ENCODE measurements around the gene ZBTB7C. TPM values are rescaled to one million over a fixed set of nuclear protein-coding genes. Genes with fewer than 3 reads are reported as not detected.

The ZBTB7C gene
- total and polyA plus RNA-seq, 10 of the 15 experiments (the other 5 are each of a cell fraction or from before 2014, with no cell fraction given): under 0.01 to 0.08 (median 0.01) TPM; not detected in 7

DNA sequence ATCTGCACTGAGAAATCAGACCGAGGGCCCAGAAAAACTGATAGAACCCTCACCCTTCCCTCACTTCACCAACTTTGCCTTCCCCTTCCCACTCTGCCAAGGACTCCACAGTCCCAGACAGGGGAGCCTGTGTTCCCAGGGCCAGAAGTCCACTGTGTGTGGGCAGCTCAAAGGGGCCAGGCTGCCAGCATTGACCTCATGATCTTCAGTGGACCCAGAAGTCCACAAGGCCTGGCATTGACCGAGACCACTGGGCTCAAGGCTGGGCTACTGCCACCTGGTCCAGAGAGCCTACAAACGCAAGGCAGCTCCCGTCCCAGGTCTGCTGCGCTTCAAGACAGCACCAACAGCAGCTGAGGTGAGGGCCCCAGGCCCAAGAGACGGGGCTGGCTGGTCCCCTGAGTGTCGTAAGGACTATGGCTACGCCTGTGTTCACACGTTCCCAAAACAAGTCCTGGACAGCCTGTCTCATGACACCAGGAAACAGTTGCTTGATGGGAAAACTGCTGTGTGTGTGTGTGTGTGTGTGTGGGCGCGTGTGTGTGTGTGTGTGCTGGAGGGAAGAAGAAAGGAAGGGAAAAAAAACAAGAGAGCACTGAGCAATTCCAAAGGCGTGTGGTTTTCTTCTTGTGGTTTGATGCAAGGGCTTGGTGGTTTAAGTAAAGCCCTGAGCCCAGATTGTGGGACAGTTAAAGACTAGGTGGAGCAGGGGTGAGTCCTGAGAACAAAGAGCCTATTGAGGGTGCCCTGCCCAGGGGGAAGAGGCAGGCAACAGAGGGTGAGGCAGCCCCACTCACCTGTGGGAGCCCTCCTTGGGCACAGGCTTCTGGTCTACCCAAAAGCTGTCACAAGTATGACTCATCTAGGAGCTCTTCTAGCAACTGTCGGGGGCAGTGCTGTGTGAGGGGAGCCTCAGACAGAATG is 46.6 kb upstream of the ZBTB7C start:
- H3K4me2 ChIP-seq (ENCODE audit: control insufficient read depth, insufficient read depth): no peak overlapping the region
- no peak for TF ChIP-seq HDAC2 (IDR thresholded peaks at IDR 0.05)
- TF ChIP-seq RUNX3 (IDR thresholded peaks at IDR 0.05; ENCODE audit: low read length): peak; percentile 17; the same call in 1 of the 2 replicates
- TF ChIP-seq, protein P1, sequence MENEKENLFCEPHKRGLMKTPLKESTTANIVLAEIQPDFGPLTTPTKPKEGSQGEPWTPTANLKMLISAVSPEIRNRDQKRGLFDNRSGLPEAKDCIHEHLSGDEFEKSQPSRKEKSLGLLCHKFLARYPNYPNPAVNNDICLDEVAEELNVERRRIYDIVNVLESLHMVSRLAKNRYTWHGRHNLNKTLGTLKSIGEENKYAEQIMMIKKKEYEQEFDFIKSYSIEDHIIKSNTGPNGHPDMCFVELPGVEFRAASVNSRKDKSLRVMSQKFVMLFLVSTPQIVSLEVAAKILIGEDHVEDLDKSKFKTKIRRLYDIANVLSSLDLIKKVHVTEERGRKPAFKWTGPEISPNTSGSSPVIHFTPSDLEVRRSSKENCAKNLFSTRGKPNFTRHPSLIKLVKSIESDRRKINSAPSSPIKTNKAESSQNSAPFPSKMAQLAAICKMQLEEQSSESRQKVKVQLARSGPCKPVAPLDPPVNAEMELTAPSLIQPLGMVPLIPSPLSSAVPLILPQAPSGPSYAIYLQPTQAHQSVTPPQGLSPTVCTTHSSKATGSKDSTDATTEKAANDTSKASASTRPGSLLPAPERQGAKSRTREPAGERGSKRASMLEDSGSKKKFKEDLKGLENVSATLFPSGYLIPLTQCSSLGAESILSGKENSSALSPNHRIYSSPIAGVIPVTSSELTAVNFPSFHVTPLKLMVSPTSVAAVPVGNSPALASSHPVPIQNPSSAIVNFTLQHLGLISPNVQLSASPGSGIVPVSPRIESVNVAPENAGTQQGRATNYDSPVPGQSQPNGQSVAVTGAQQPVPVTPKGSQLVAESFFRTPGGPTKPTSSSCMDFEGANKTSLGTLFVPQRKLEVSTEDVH (IDR thresholded peaks at IDR 0.05; ENCODE audit: low read depth, partially characterized antibody): no peak
- H3K27me3 ChIP-seq (replicated peaks in 1 of 2; ENCODE audit: control insufficient read depth in 2 of 2, insufficient read depth in 2 of 2, low read length in 1 of 2): peaks cover 0 to 2% of the 10 kb centered on the region in 2 experiments; a peak in 1 of 4 replicates
- in situ Hi-C loops (cut with MboI): no loop called here
- DNase-seq (ENCODE audit: low read depth, low spot score) (no peak), FAIRE-seq (no peak), ATAC-seq (peak; percentile 41)
- no peaks in the 10 kb centered on the region for H3K9me3 ChIP-seq (replicated peaks; ENCODE audit: control insufficient read depth, insufficient read depth, low read length)
- ChIA-PET POLR2A (no interaction called here), RAD21 (ENCODE audit: unreplicated experiment) (no interaction called here), CTCF (interaction anchor here (1.0 to 1.9 kb wide), 5 partner anchors 9 to 20 kb away, joined by 3 to 6 read pairs (median 4); no protein-coding TSS in a partner anchor), SMC1A (ENCODE audit: uncharacterized antibody, unreplicated experiment) (no interaction called here)
- H3K4me3 ChIP-seq: no peak overlapping the region
- H3K79me2 ChIP-seq (ENCODE audit: control insufficient read depth, insufficient read depth, low read length): no peaks in the 10 kb centered on the region
- H2AFZ ChIP-seq (ENCODE audit: control insufficient read depth, low read depth, low read length): no peak overlapping the region
- no peaks in the 10 kb centered on the region for H3K4me1 ChIP-seq (ENCODE audit: control insufficient read depth, insufficient read depth, low read length)
- no peaks in the 10 kb centered on the region; the same call in 1 of the 2 replicates for H4K20me1 ChIP-seq (ENCODE audit: control insufficient read depth, insufficient read depth)
- BruUV-seq (replicated peaks): no TSS peak
- no peak overlapping the region for H3K27ac ChIP-seq (ENCODE audit: control insufficient read depth, insufficient read depth)
- H3K9ac ChIP-seq (ENCODE audit: control insufficient read depth, insufficient read depth, low read length): no peak overlapping the region
- no peaks in the 10 kb centered on the region for H3K36me3 ChIP-seq (ENCODE audit: control insufficient read depth in 2 of 2, insufficient read depth in 2 of 2, low read length in 1 of 2)
- WGBS (ENCODE audit: insufficient coverage, insufficient replicate concordance, low lambda C conversion rate, missing lambda C conversion rate): 7% methylated on average over 12 of the region's 13 CpGs
- intact Hi-C loops (cut with micrococcal nuclease; ENCODE audit: unreplicated experiment): no loop called here

Data from GM12878 (cell line).